HTR-8/SVneo (cell line): ENCODE measurements around the gene RIC3.

Source experiments
- DNase-seq: peaks from one replicate; pipeline ENCODE4 v3.0.0; 2011; ENCODE audit warnings: low spot score, mixed read lengths; ENCODE audit not compliant: insufficient read length
- FAIRE-seq: peaks from 2 replicates; lab custom pipeline; 2011; peaks lifted over from hg19 to GRCh38; lab: Jason Lieb, UNC

The RIC3 gene

GRCh38 chr11:8056810-8057463 lies 111.9 kb downstream of the RIC3 start:
- no peak for DNase-seq
- FAIRE-seq = no peak
